SK-N-SH (cell line): ENCODE results near the gene AMPD2. TPM values are rescaled to one million over a fixed set of nuclear protein-coding genes. Genes with fewer than 3 reads are reported as not detected.
A peak's percentile ranks its signal among the peaks of the same experiment; 100 is the strongest.

Experiments
- CTCF ChIA-PET: fragments of 300-600, 350-600 bp; formaldehyde crosslinking; extraction: SDS; loops from one replicate; lab custom pipeline; 2021; lab: Yijun Ruan, JAX
- POLR2A ChIA-PET: fragments of 350-600 bp; sonication (Branson Sonifier 250); formaldehyde crosslinking; extraction: SDS; loops from one replicate; lab custom pipeline; 2020; ENCODE audit warnings: antibody characterized with exemption, inconsistent platforms; lab: Yijun Ruan, JAX
- DNase-seq: peaks from one replicate; pipeline ENCODE4 v3.0.0; 2012
- H2AFZ ChIP-seq: fragments of 200-600 bp; sonication (generic); 2 replicates; pipeline ENCODE4 v1.8.1; 2016; ENCODE audit warnings: antibody characterized with exemption, mild to moderate bottlenecking, low read depth
- H3F3A ChIP-seq: fragments of 200-600 bp; sonication (generic); replicated peaks from 2 replicates; pipeline ENCODE3; 2016; ENCODE audit warnings: antibody characterized with exemption, mild to moderate bottlenecking; ENCODE audit not compliant: insufficient read depth
- H3K27ac ChIP-seq, 2 experiments: fragments of 200-500 bp in 1 of 2; fragments of 200-600 bp in 1 of 2; sonication (Bioruptor generic) in 1 of 2; sonication (generic), shearing (Covaris generic) in 1 of 2; 2 replicates each; pipeline versions ENCODE4 v1.5.1 to v1.6.1; 2014 to 2016; ENCODE audit warnings: low read depth in 2 of 2, inconsistent platforms in 1 of 2, low read length in 1 of 2, mild to moderate bottlenecking in 1 of 2, mixed read lengths in 1 of 2
- H3K27me3 ChIP-seq: fragments of 200-600 bp; sonication (generic), shearing (Covaris generic); 2 replicates; pipeline ENCODE4 v1.6.1; 2016; ENCODE audit warnings: mixed run types; ENCODE audit not compliant: insufficient read depth
- H3K36me3 ChIP-seq, 2 experiments: fragments of 200-500 bp in 1 of 2; fragments of 200-600 bp in 1 of 2; sonication (Bioruptor generic) in 1 of 2; sonication (generic) in 1 of 2; replicated peaks in 1 of 2; 2 replicates each; pipeline versions ENCODE3 to v1.5.1; 2014 to 2016; ENCODE audit warnings: low read length in 1 of 2, mild to moderate bottlenecking in 1 of 2; ENCODE audit not compliant: insufficient read depth in 2 of 2, control insufficient read depth in 1 of 2
- H3K4me1 ChIP-seq, 2 experiments: fragments of 200-500 bp in 1 of 2; fragments of 200-600 bp in 1 of 2; sonication (Bioruptor generic) in 1 of 2; sonication (generic), shearing (Covaris generic) in 1 of 2; 2 replicates each; pipeline versions ENCODE4 v1.5.1 to v1.6.1; 2014 to 2016; ENCODE audit warnings: low read depth in 1 of 2, low read length in 1 of 2, mixed run types in 1 of 2; ENCODE audit not compliant: insufficient read depth in 2 of 2, control insufficient read depth in 1 of 2
- H3K4me2 ChIP-seq: fragments of 200-600 bp; sonication (generic), shearing (Covaris generic); 2 replicates; pipeline ENCODE4 v1.6.1; 2017; ENCODE audit warnings: mixed run types
- H3K4me3 ChIP-seq, 2 experiments: fragments of 200-500 bp in 1 of 2; fragments of 200-600 bp in 1 of 2; sonication (Bioruptor generic) in 1 of 2; sonication (generic), shearing (Covaris generic) in 1 of 2; 2 replicates each; pipeline versions ENCODE4 v1.5.1 to v1.8.1; 2014 to 2016; ENCODE audit warnings: low read depth in 2 of 2, inconsistent platforms in 1 of 2, low read length in 1 of 2, mild to moderate bottlenecking in 1 of 2, mixed read lengths in 1 of 2, moderate library complexity in 1 of 2
- H3K79me2 ChIP-seq: fragments of 200-600 bp; sonication (generic); 2 replicates; pipeline ENCODE4 v1.8.1; 2017; ENCODE audit warnings: mild to moderate bottlenecking; ENCODE audit not compliant: insufficient read depth
- H3K9ac ChIP-seq: fragments of 200-600 bp; sonication (generic); 2 replicates; pipeline ENCODE4 v1.6.1; 2017; ENCODE audit warnings: mixed run types
- H3K9me2 ChIP-seq: fragments of 200-600 bp; sonication (generic); 2 replicates; pipeline ENCODE4 v1.6.1; 2017; ENCODE audit warnings: mixed run types
- H3K9me3 ChIP-seq: fragments of 200-600 bp; sonication (generic); 2 replicates; pipeline ENCODE4 v1.6.1; 2017; ENCODE audit warnings: mixed run types, mild to moderate bottlenecking, moderate library complexity
- H4K20me1 ChIP-seq: fragments of 200-600 bp; sonication (generic); 2 replicates; pipeline ENCODE4 v1.6.1; 2017; ENCODE audit warnings: mild to moderate bottlenecking, mixed run types; ENCODE audit not compliant: insufficient read depth
- CHD2 ChIP-seq: fragments of 150-350 bp; IDR thresholded peaks from 2 replicates; pipeline ENCODE4 v1.6.1; 2018; ENCODE audit warnings: low read length; ENCODE audit not compliant: partially characterized antibody
- EP300 ChIP-seq, 2 experiments: IDR thresholded peaks; 2 replicates each; pipeline versions ENCODE4 v1.4.0 to v1.6.1; 2012; ENCODE audit warnings: borderline replicate concordance in 1 of 2, low read depth in 1 of 2, low read length in 1 of 2
- FOSL2 ChIP-seq: IDR thresholded peaks from 2 replicates; pipeline ENCODE4 v1.4.0; 2012; ENCODE audit warnings: low read depth, mild to moderate bottlenecking, moderate library complexity, borderline replicate concordance
- FOXJ3 ChIP-seq: sonication (generic); formaldehyde crosslinking; IDR thresholded peaks from 2 replicates; pipeline ENCODE4 v1.5.1; 2020; ENCODE audit warnings: mild to moderate bottlenecking, missing genetic modification reagents
- GATA2 ChIP-seq: sonication (generic); formaldehyde crosslinking; IDR thresholded peaks from 2 replicates; pipeline ENCODE4 v1.5.0; 2020; ENCODE audit warnings: mild to moderate bottlenecking, missing genetic modification reagents
- JUND ChIP-seq: IDR thresholded peaks from 2 replicates; pipeline ENCODE4 v1.4.0; 2012
- MEF2A ChIP-seq: IDR thresholded peaks from 2 replicates; pipeline ENCODE4 v1.4.0; 2012; ENCODE audit warnings: low read depth, borderline replicate concordance
- MXI1 ChIP-seq: IDR thresholded peaks from 2 replicates; pipeline ENCODE4 v1.6.1; 2012; ENCODE audit warnings: mild to moderate bottlenecking, low read depth, low read length, improper control_type of control experiment
- NFIC ChIP-seq: IDR thresholded peaks from 2 replicates; pipeline ENCODE4 v1.4.0; 2012; ENCODE audit warnings: borderline replicate concordance
- NRF1 ChIP-seq: IDR thresholded peaks from 2 replicates; pipeline ENCODE4 v1.6.1; 2012; ENCODE audit warnings: low read depth, mild to moderate bottlenecking, low read length
- RAD21 ChIP-seq: IDR thresholded peaks from 2 replicates; pipeline ENCODE4 v1.6.1; 2012; ENCODE audit warnings: mild to moderate bottlenecking, low read length
- RCOR1 ChIP-seq: fragments of 150-350 bp; IDR thresholded peaks from 2 replicates; pipeline ENCODE4 v1.6.1; 2017; ENCODE audit warnings: antibody characterized with exemption, low read length
- RXRA ChIP-seq: IDR thresholded peaks from 2 replicates; pipeline ENCODE4 v1.4.0; 2012; ENCODE audit warnings: low read depth, mild to moderate bottlenecking, borderline replicate concordance
- SIN3A ChIP-seq: IDR thresholded peaks from 2 replicates; pipeline ENCODE4 v1.6.1; 2012; ENCODE audit warnings: low read depth, mild to moderate bottlenecking, low read length, moderate library complexity, borderline replicate concordance
- SMC3 ChIP-seq: IDR thresholded peaks from 2 replicates; pipeline ENCODE4 v1.6.1; 2012; ENCODE audit warnings: low read depth, low read length, improper control_type of control experiment
- TCF12 ChIP-seq: IDR thresholded peaks from 2 replicates; pipeline ENCODE4 v1.4.0; 2012
- TEAD4 ChIP-seq: IDR thresholded peaks from 2 replicates; pipeline ENCODE4 v1.4.0; 2012; ENCODE audit warnings: mild to moderate bottlenecking, borderline replicate concordance; ENCODE audit not compliant: insufficient read depth
- YY1 ChIP-seq: IDR thresholded peaks from 2 replicates; pipeline ENCODE4 v1.4.0; 2012; ENCODE audit warnings: low read depth, mild to moderate bottlenecking
- WGBS: methylation state at CpG from one replicate; pipeline ENCODE4 v1.1.6; 2017; ENCODE audit warnings: low lambda C conversion rate; 5-methylcytosine and 5-hydroxymethylcytosine counted together
- polyA plus RNA-seq, 3 experiments: library from polyadenylated mRNA; depleted of rRNA; stranded (reverse); fragments of >200 nt; gene quantifications; 2 replicates each; pipeline ENCODE4 v1.2.3, GENCODE V29; 2012
- TF ChIP-seq, protein P1 (sequence below): fragments of 200-600 bp; sonication (generic); IDR thresholded peaks from 2 replicates; pipeline ENCODE4 v1.6.1; 2017; ENCODE audit warnings: antibody characterized with exemption, mild to moderate bottlenecking, moderate library complexity
- TF ChIP-seq, protein P2 (sequence below): IDR thresholded peaks from 2 replicates; pipeline ENCODE4 v1.4.0; 2012; ENCODE audit warnings: low read depth
- TF ChIP-seq, protein P3 (sequence below): IDR thresholded peaks from 2 replicates; pipeline ENCODE4 v1.4.0; 2012; ENCODE audit warnings: low read depth, borderline replicate concordance
- TF ChIP-seq, protein P4 (sequence below): IDR thresholded peaks from 2 replicates; pipeline ENCODE4 v1.4.0; 2012; ENCODE audit warnings: low read depth, borderline replicate concordance

The AMPD2 gene
- polyA plus RNA-seq, 1 of the 3 experiments (the other 2 are of a cell fraction), result 59.1 TPM

DNA sequence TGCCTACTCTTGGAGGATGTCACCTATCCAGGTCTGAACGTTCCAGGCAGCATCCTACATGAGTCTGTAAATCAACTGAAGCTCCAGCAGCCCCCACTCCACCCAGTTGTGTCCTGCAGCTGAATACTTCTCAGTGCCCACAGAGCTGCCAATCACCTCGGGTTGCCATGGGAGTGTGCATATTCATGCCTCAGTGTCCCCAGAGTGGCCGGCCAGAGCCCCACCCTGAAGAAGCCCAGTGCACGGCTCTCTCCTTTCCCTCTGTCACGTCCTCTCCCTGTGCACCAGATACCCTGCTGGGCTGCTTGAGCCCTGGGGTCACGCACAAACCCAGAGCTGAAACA, 20.2 kb downstream of the AMPD2 start:
- ChIA-PET POLR2A (interaction anchor here (0.6 to 4.9 kb wide), 6 partner anchors 8 to 94 kb away, joined by 3 to 44 read pairs (median 6); partner anchors contain the start of genes GNAI3 and GSTM4), CTCF (interaction anchor here (0.6 to 9.5 kb wide), 52 partner anchors 11 to 856 kb away, joined by 3 to 169 read pairs (median 4); partner anchors contain the start of genes AHCYL1, AMPD2, CYB561D1 and GNAI3)
- Histone ChIP-seq H2AFZ (no peak overlapping the region), H3K9me3 (no peaks in the 10 kb centered on the region), H3K4me1 (peaks cover 7 to 75% of the 10 kb centered on the region in 2 experiments; a peak in 3 of 4 replicates), H3K4me2 (no peak overlapping the region; the same call in 1 of the 2 replicates), H3K4me3 (no peak overlapping the region; a peak in 1 of 4 replicates), H3K9ac (no peak overlapping the region), H3K9me2 (no peaks in the 10 kb centered on the region), H3K27me3 (no peaks in the 10 kb centered on the region), H3F3A (peaks cover 4% of the 10 kb centered on the region), H3K79me2 (no peaks in the 10 kb centered on the region), H4K20me1 (no peaks in the 10 kb centered on the region), H3K27ac (peak overlapping the region; percentile 26 to 98; a peak in 3 of 4 replicates), H3K36me3 (no peaks in the 10 kb centered on the region)
- no peak for TF ChIP-seq FOSL2
- TF ChIP-seq TEAD4, result no peak
- TF ChIP-seq JUND, result no peak
- no peak for TF ChIP-seq NRF1
- TF ChIP-seq NFIC, result no peak
- no peak for TF ChIP-seq RXRA
- TF ChIP-seq RAD21, result no peak
- no peak for TF ChIP-seq EP300 (IDR thresholded peaks at IDR 0.05; ENCODE audit: borderline replicate concordance in 1 of 2, low read depth in 1 of 2, low read length in 1 of 2)
- no peak for TF ChIP-seq MXI1
- DNase-seq, result no peak
- 37% methylated on average over 6 of the region's 6 CpGs for WGBS

GRCh38 chr1:109640285-109640865, 20.7 kb downstream of the AMPD2 start:
- H3K36me3 ChIP-seq, result no peaks in the 10 kb centered on the region
- no peaks in the 10 kb centered on the region for H3K27me3 ChIP-seq
- H3K9me2 ChIP-seq, result no peaks in the 10 kb centered on the region
- 7% methylated on average over 5 of the region's 5 CpGs for WGBS
- 0 out of 2 replicates have a peak overlapping the region, but pooled peaks have one; percentile 18 for H2AFZ ChIP-seq
- peaks cover 7 to 71% of the 10 kb centered on the region in 2 experiments; a peak in 3 of 4 replicates for H3K4me1 ChIP-seq
- ChIA-PET POLR2A (interaction anchor here (0.6 to 4.9 kb wide), 6 partner anchors 8 to 94 kb away, joined by 3 to 44 read pairs (median 6); partner anchors contain the start of genes GNAI3 and GSTM4), CTCF (interaction anchor here (0.6 to 9.5 kb wide), 53 partner anchors 10 to 856 kb away, joined by 3 to 169 read pairs (median 4); partner anchors contain the start of genes AHCYL1, AMPD2, CYB561D1 and GNAI3)
- H4K20me1 ChIP-seq, result no peaks in the 10 kb centered on the region
- peak; percentile 83 for DNase-seq
- peak overlapping the region; percentile 26 to 98; a peak in 3 of 4 replicates for H3K27ac ChIP-seq
- H3K79me2 ChIP-seq, result no peaks in the 10 kb centered on the region
- H3K9ac ChIP-seq, result no peak overlapping the region
- H3K4me2 ChIP-seq, result peak overlapping the region; percentile 27; the same call in 1 of the 2 replicates
- TF ChIP-seq TCF12, result peak; percentile 70
- TF ChIP-seq CHD2, result peak; percentile 80
- 0 out of 2 replicates have a peak, but pooled peaks have one; percentile 22 for TF ChIP-seq SIN3A
- peak in 1 of 2 experiments; percentile 94; a peak in 2 of 4 replicates for TF ChIP-seq EP300 (IDR thresholded peaks at IDR 0.05; ENCODE audit: borderline replicate concordance in 1 of 2, low read depth in 1 of 2, low read length in 1 of 2)
- TF ChIP-seq, protein P1, sequence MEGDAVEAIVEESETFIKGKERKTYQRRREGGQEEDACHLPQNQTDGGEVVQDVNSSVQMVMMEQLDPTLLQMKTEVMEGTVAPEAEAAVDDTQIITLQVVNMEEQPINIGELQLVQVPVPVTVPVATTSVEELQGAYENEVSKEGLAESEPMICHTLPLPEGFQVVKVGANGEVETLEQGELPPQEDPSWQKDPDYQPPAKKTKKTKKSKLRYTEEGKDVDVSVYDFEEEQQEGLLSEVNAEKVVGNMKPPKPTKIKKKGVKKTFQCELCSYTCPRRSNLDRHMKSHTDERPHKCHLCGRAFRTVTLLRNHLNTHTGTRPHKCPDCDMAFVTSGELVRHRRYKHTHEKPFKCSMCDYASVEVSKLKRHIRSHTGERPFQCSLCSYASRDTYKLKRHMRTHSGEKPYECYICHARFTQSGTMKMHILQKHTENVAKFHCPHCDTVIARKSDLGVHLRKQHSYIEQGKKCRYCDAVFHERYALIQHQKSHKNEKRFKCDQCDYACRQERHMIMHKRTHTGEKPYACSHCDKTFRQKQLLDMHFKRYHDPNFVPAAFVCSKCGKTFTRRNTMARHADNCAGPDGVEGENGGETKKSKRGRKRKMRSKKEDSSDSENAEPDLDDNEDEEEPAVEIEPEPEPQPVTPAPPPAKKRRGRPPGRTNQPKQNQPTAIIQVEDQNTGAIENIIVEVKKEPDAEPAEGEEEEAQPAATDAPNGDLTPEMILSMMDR, result peak; percentile 92
- TF ChIP-seq RAD21, result peak; percentile 69
- no peak for TF ChIP-seq MEF2A
- TF ChIP-seq GATA2 (CRISPR knock-in tag), result peak; percentile 99
- TF ChIP-seq MXI1, result peak; percentile 90
- TF ChIP-seq FOXJ3, result peak; percentile 96
- TF ChIP-seq, protein P2, sequence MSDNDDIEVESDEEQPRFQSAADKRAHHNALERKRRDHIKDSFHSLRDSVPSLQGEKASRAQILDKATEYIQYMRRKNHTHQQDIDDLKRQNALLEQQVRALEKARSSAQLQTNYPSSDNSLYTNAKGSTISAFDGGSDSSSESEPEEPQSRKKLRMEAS, result no peak
- no peak for TF ChIP-seq YY1
- peak; percentile 82 for TF ChIP-seq SMC3
- TF ChIP-seq, protein P3, sequence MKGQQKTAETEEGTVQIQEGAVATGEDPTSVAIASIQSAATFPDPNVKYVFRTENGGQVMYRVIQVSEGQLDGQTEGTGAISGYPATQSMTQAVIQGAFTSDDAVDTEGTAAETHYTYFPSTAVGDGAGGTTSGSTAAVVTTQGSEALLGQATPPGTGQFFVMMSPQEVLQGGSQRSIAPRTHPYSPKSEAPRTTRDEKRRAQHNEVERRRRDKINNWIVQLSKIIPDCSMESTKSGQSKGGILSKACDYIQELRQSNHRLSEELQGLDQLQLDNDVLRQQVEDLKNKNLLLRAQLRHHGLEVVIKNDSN, result no peak
- TF ChIP-seq, protein P4, sequence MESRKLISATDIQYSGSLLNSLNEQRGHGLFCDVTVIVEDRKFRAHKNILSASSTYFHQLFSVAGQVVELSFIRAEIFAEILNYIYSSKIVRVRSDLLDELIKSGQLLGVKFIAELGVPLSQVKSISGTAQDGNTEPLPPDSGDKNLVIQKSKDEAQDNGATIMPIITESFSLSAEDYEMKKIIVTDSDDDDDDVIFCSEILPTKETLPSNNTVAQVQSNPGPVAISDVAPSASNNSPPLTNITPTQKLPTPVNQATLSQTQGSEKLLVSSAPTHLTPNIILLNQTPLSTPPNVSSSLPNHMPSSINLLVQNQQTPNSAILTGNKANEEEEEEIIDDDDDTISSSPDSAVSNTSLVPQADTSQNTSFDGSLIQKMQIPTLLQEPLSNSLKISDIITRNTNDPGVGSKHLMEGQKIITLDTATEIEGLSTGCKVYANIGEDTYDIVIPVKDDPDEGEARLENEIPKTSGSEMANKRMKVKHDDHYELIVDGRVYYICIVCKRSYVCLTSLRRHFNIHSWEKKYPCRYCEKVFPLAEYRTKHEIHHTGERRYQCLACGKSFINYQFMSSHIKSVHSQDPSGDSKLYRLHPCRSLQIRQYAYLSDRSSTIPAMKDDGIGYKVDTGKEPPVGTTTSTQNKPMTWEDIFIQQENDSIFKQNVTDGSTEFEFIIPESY, result no peak
- TF ChIP-seq RCOR1, result peak; percentile 94
- no peaks in the 10 kb centered on the region for H3K9me3 ChIP-seq
- peaks cover 4% of the 10 kb centered on the region for H3F3A ChIP-seq
- peak overlapping the region in 1 of 2 experiments; percentile 5; a peak in 1 of 4 replicates for H3K4me3 ChIP-seq
